Neural cell (in vitro differentiated cells): ENCODE data around the gene EMC8.

Experiments
- CTCF ChIP-seq: fragments of 450-650 bp; IDR thresholded peaks from 2 replicates; pipeline ENCODE4 v1.5.1; 2014; ENCODE audit warnings: antibody characterized with exemption, mild to moderate bottlenecking, moderate library complexity; ENCODE audit not compliant: poor library complexity, severe bottlenecking
- EP300 ChIP-seq: fragments of 450-650 bp; conservative IDR thresholded peaks from 2 replicates; pipeline ENCODE4 v1.6.1; 2014; ENCODE audit warnings: antibody characterized with exemption, mild to moderate bottlenecking, moderate library complexity; ENCODE audit not compliant: poor library complexity, severe bottlenecking
- EZH2 ChIP-seq: fragments of 200-600, 300-800 bp; shearing (Covaris generic), sonication (generic); IDR thresholded peaks from 2 replicates; pipeline ENCODE4 v1.6.1; 2014; ENCODE audit warnings: antibody characterized with exemption, low read length, borderline replicate concordance, mild to moderate bottlenecking; ENCODE audit not compliant: insufficient read depth, poor library complexity, severe bottlenecking
- MXI1 ChIP-seq: fragments of 450-650 bp; conservative IDR thresholded peaks from 2 replicates; pipeline ENCODE4 v1.6.1; 2014; ENCODE audit warnings: antibody characterized with exemption, mild to moderate bottlenecking; ENCODE audit not compliant: poor library complexity, severe bottlenecking
- POLR2AphosphoS5 ChIP-seq: IDR thresholded peaks from 2 replicates; pipeline ENCODE4 v1.6.1; 2012
- RAD21 ChIP-seq: fragments of 450-650 bp; conservative IDR thresholded peaks from 2 replicates; pipeline ENCODE4 v1.6.1; 2014; ENCODE audit warnings: antibody characterized with exemption, mild to moderate bottlenecking, moderate library complexity
- REST ChIP-seq: IDR thresholded peaks from 2 replicates; pipeline ENCODE4 v1.6.1; 2012; ENCODE audit warnings: borderline replicate concordance
- SMC3 ChIP-seq: fragments of 450-650 bp; conservative IDR thresholded peaks from 2 replicates; pipeline ENCODE4 v1.6.1; 2014; ENCODE audit warnings: antibody characterized with exemption, mild to moderate bottlenecking, moderate library complexity; ENCODE audit not compliant: poor library complexity
- TAF1 ChIP-seq: IDR thresholded peaks from 2 replicates; pipeline ENCODE4 v1.6.1; 2012; ENCODE audit warnings: low read depth

- no peak for TF ChIP-seq CTCF
- no peak for TF ChIP-seq EZH2
- no peak for TF ChIP-seq POLR2AphosphoS5
- TF ChIP-seq SMC3: no peak
- no peak for TF ChIP-seq EP300
- TF ChIP-seq REST: no peak
- TF ChIP-seq MXI1: no peak
- TF ChIP-seq TAF1: no peak
- no peak for TF ChIP-seq RAD21
These were observed 70.5 kb downstream of the EMC8 start for GRCh38 chr16:85728879-85729278.
